BLaER1 treated with 17β-estradiol and CSF1 and Interleukin-3, amounts not matched to agents 10 nM and 100 nM (cell line): ENCODE results near the gene WNT10A.

Experiments used
- H3K27ac ChIP-seq, 11 experiments: shearing (Covaris generic); formaldehyde crosslinking; 2 replicates each; pipeline ENCODE4 v1.8.1; 2022
- H3K27me3 ChIP-seq, 11 experiments: shearing (Covaris generic); formaldehyde crosslinking; 2 replicates each; pipeline ENCODE4 v1.8.1; 2022
- H3K36me3 ChIP-seq, 11 experiments: shearing (Covaris generic); formaldehyde crosslinking; 2 replicates each; pipeline ENCODE4 v1.8.1; 2022
- H3K4me1 ChIP-seq, 10 experiments: shearing (Covaris generic); formaldehyde crosslinking; 2 replicates each; pipeline ENCODE4 v1.8.1; 2022
- H3K4me2 ChIP-seq, 11 experiments: shearing (Covaris generic); formaldehyde crosslinking; 2 replicates each; pipeline ENCODE4 v1.8.1; 2022
- H3K4me3 ChIP-seq, 10 experiments: shearing (Covaris generic); formaldehyde crosslinking; 2 replicates each; pipeline ENCODE4 v1.8.1; 2022
- H3K9ac ChIP-seq, 11 experiments: shearing (Covaris generic); formaldehyde crosslinking; 2 replicates each; pipeline ENCODE4 v1.8.1; 2022
- H3K9me3 ChIP-seq, 11 experiments: shearing (Covaris generic); formaldehyde crosslinking; replicated peaks in 1 of 11; 2 replicates each; pipeline ENCODE4 v1.8.1; 2022
- H4K20me1 ChIP-seq, 11 experiments: shearing (Covaris generic); formaldehyde crosslinking; 2 replicates each; pipeline ENCODE4 v1.8.1; 2022
- Cebpa-rat ChIP-seq, 11 experiments: shearing (Covaris generic); IDR thresholded peaks; 2 replicates each; pipeline ENCODE4 v1.8.1; 2022

Gene WNT10A

GRCh38 chr2:218896501-218897393, 16.1 kb downstream of the WNT10A start:
- Histone ChIP-seq H3K4me1 (peaks cover 51 to 72% (median 69%) of the 10 kb centered on the region in 10 experiments), H3K27ac (peak overlapping the region in 8 of 11 experiments; percentile 21 to 77 (median 62); a peak in 13 of 22 replicates)

GRCh38 chr2:218897394-218898108, 16.9 kb downstream of the WNT10A start:
- H4K20me1 ChIP-seq, result peaks cover 0 to 60% (median 27%) of the 10 kb centered on the region in 11 experiments; a peak in 13 of 22 replicates
- H3K27ac ChIP-seq, result peak overlapping the region in 7 of 11 experiments; percentile 21 to 77 (median 63); a peak in 10 of 22 replicates
- H3K9ac ChIP-seq, result peak overlapping the region; percentile 29 to 69 (median 50); a peak in 19 of 22 replicates
- TF ChIP-seq Cebpa-rat (IDR thresholded peaks at IDR 0.05), result no peak
- H3K9me3 ChIP-seq, result no peaks in the 10 kb centered on the region
- H3K27me3 ChIP-seq, result peaks cover 30 to 86% (median 63%) of the 10 kb centered on the region in 11 experiments
- no peaks in the 10 kb centered on the region for H3K36me3 ChIP-seq
- H3K4me1 ChIP-seq, result peaks cover 55 to 68% (median 61%) of the 10 kb centered on the region in 10 experiments
- peak overlapping the region; percentile 92 to 99 (median 98) for H3K4me2 ChIP-seq
- peak overlapping the region; percentile 39 to 67 (median 53) for H3K4me3 ChIP-seq

More at GRCh38 chr2:218896501-218897393, 16.1 kb downstream of the WNT10A start:
- Histone ChIP-seq H3K9ac (peak overlapping the region; percentile 29 to 69 (median 50); a peak in 19 of 22 replicates), H3K4me3 (peak overlapping the region; percentile 39 to 67 (median 53)), H3K27me3 (peaks cover 30 to 91% (median 63%) of the 10 kb centered on the region in 11 experiments), H3K4me2 (peak overlapping the region; percentile 92 to 99 (median 98)), H3K36me3 (no peaks in the 10 kb centered on the region), H3K9me3 (no peaks in the 10 kb centered on the region), H4K20me1 (peaks cover 0 to 68% (median 33%) of the 10 kb centered on the region in 11 experiments; a peak in 14 of 22 replicates)
- no peak for TF ChIP-seq Cebpa-rat (IDR thresholded peaks at IDR 0.05)

- Histone ChIP-seq H3K27me3 (peaks cover 30 to 80% (median 63%) of the 10 kb centered on the region in 11 experiments), H3K9me3 (no peaks in the 10 kb centered on the region), H3K27ac (no peak overlapping the region; a peak in 1 of 22 replicates), H3K9ac (peak overlapping the region in 2 of 11 experiments; percentile 69; a peak in 2 of 22 replicates), H3K4me3 (peak overlapping the region in 8 of 10 experiments; percentile 43 to 67 (median 53); a peak in 11 of 20 replicates), H4K20me1 (peaks cover 0 to 53% (median 24%) of the 10 kb centered on the region in 11 experiments; a peak in 13 of 22 replicates), H3K4me1 (peaks cover 48 to 61% (median 54%) of the 10 kb centered on the region in 10 experiments), H3K4me2 (peak overlapping the region; percentile 92 to 99 (median 98)), H3K36me3 (no peaks in the 10 kb centered on the region)
- TF ChIP-seq Cebpa-rat (IDR thresholded peaks at IDR 0.05), result no peak
Observed at GRCh38 chr2:218898109-218898878, 17.6 kb downstream of the WNT10A start.

- Histone ChIP-seq H3K36me3 (no peaks in the 10 kb centered on the region), H3K27me3 (peaks cover 30 to 71% (median 57%) of the 10 kb centered on the region in 11 experiments), H3K4me3 (no peak overlapping the region), H3K27ac (no peak overlapping the region), H3K9ac (no peak overlapping the region), H3K4me1 (peaks cover 44 to 53% (median 46%) of the 10 kb centered on the region in 10 experiments), H4K20me1 (peaks cover 0 to 45% (median 22%) of the 10 kb centered on the region in 11 experiments; a peak in 12 of 22 replicates), H3K9me3 (no peaks in the 10 kb centered on the region), H3K4me2 (no peak overlapping the region)
- TF ChIP-seq Cebpa-rat (IDR thresholded peaks at IDR 0.05), result no peak
Observed at GRCh38 chr2:218899147-218899546, 18.5 kb downstream of the WNT10A start.

- Histone ChIP-seq H3K4me1 (peaks cover 12 to 36% (median 15%) of the 10 kb centered on the region in 10 experiments), H3K9me3 (no peaks in the 10 kb centered on the region), H3K27me3 (peaks cover 25 to 44% (median 35%) of the 10 kb centered on the region in 11 experiments), H3K4me2 (peak overlapping the region in 2 of 11 experiments; percentile 29 to 72; a peak in 4 of 22 replicates), H3K9ac (no peak overlapping the region), H3K4me3 (no peak overlapping the region), H3K36me3 (no peaks in the 10 kb centered on the region), H4K20me1 (peaks cover 0 to 12% (median 7%) of the 10 kb centered on the region in 11 experiments; a peak in 11 of 22 replicates), H3K27ac (no peak overlapping the region)
- TF ChIP-seq Cebpa-rat (IDR thresholded peaks at IDR 0.05), result no peak
Observed at GRCh38 chr2:218902427-218902826, 21.8 kb downstream of the WNT10A start.

GRCh38 chr2:218904176-218904575, 23.5 kb downstream of the WNT10A start:
- Histone ChIP-seq H3K4me1 (peaks cover 0 to 26% (median 2%) of the 10 kb centered on the region in 10 experiments; a peak in 7 of 20 replicates), H4K20me1 (peaks cover 0 to 5% (median 0%) of the 10 kb centered on the region in 11 experiments; a peak in 1 of 22 replicates), H3K9me3 (peaks cover 0 to 6% (median 0%) of the 10 kb centered on the region in 11 experiments; a peak in 2 of 22 replicates), H3K36me3 (no peaks in the 10 kb centered on the region), H3K27me3 (peaks cover 8 to 31% (median 17%) of the 10 kb centered on the region in 11 experiments), H3K4me2 (peak overlapping the region in 3 of 11 experiments; percentile 4 to 9 (median 8); a peak in 2 of 22 replicates), H3K9ac (no peak overlapping the region), H3K27ac (no peak overlapping the region), H3K4me3 (no peak overlapping the region)
- no peak for TF ChIP-seq Cebpa-rat (IDR thresholded peaks at IDR 0.05)

- Histone ChIP-seq H4K20me1 (0 out of 22 replicates have a peak, but pooled peaks cover 0 to 5% (median 0%) of the 10 kb centered on the region in 11 experiments), H3K27ac (no peak overlapping the region), H3K4me1 (peaks cover 0 to 14% (median 0%) of the 10 kb centered on the region in 10 experiments; a peak in 6 of 20 replicates), H3K4me2 (peak overlapping the region in 10 of 11 experiments; percentile 8 to 54 (median 34); a peak in 12 of 22 replicates), H3K4me3 (no peak overlapping the region), H3K36me3 (no peaks in the 10 kb centered on the region), H3K9me3 (peaks cover 0 to 6% (median 0%) of the 10 kb centered on the region in 11 experiments; a peak in 2 of 22 replicates), H3K9ac (no peak overlapping the region), H3K27me3 (peaks cover 0 to 9% (median 0%) of the 10 kb centered on the region in 11 experiments; a peak in 7 of 22 replicates)
- no peak for TF ChIP-seq Cebpa-rat (IDR thresholded peaks at IDR 0.05)
Observed at GRCh38 chr2:218908721-218909619, 28.3 kb downstream of the WNT10A start.
